ENCODE measurements around the gene KCNJ18.
"Not testable (repeated sequence)": the region's sequence is repeated elsewhere in the genome, so short reads cannot be mapped to it uniquely, and the experiment has no call there.

The KCNJ18 gene

GRCh38 chr17:21671437-21671836 lies 20.9 kb upstream of the KCNJ18 start:
- not testable (repeated sequence) for DNase-seq (ENCODE audit: low read depth)

- DNase-seq (ENCODE audit: low read depth) = not testable (repeated sequence)
These were observed 20.5 kb upstream of the KCNJ18 start for GRCh38 chr17:21671871-21672270.

GRCh38 chr17:21673451-21674241 lies 18.7 kb upstream of the KCNJ18 start:
- DNase-seq (ENCODE audit: low read depth) = not testable (repeated sequence)

GRCh38 chr17:21674242-21674731 lies 18.0 kb upstream of the KCNJ18 start:
- DNase-seq (ENCODE audit: low read depth) = no peak

- not testable (repeated sequence) for DNase-seq (ENCODE audit: low read depth)
These were observed 17.2 kb upstream of the KCNJ18 start for GRCh38 chr17:21674891-21675738.

- not testable (repeated sequence) for DNase-seq (ENCODE audit: low read depth)
These were observed 16.6 kb upstream of the KCNJ18 start for GRCh38 chr17:21675739-21676130.

- no peak for DNase-seq (ENCODE audit: low read depth)
These were observed 15.8 kb upstream of the KCNJ18 start for GRCh38 chr17:21676281-21677111.

- DNase-seq (ENCODE audit: low read depth) = no peak
These were observed 15.0 kb upstream of the KCNJ18 start for GRCh38 chr17:21677126-21677910.

- no peak for DNase-seq (ENCODE audit: low read depth)
These were observed 14.4 kb upstream of the KCNJ18 start for GRCh38 chr17:21677911-21678310.

- no peak for DNase-seq (ENCODE audit: low read depth)
These were observed 13.8 kb upstream of the KCNJ18 start for GRCh38 chr17:21678393-21679081.

- DNase-seq (ENCODE audit: low read depth) = no peak
These were observed 12.8 kb upstream of the KCNJ18 start for GRCh38 chr17:21679256-21680146.

- no peak for DNase-seq (ENCODE audit: low read depth)
These were observed 12.0 kb upstream of the KCNJ18 start for GRCh38 chr17:21680366-21680765.

- not testable (repeated sequence) for DNase-seq (ENCODE audit: low read depth)
These were observed 11.4 kb upstream of the KCNJ18 start for GRCh38 chr17:21680850-21681351.

GRCh38 chr17:21681576-21681975 lies 10.7 kb upstream of the KCNJ18 start:
- not testable (repeated sequence) for DNase-seq (ENCODE audit: low read depth)

GRCh38 chr17:21682130-21682529 lies 10.2 kb upstream of the KCNJ18 start:
- not testable (repeated sequence) for DNase-seq (ENCODE audit: low read depth)

GRCh38 chr17:21683142-21683712 lies 9.1 kb upstream of the KCNJ18 start:
- not testable (repeated sequence) for DNase-seq (ENCODE audit: low read depth)

GRCh38 chr17:21683897-21684296 lies 8.4 kb upstream of the KCNJ18 start:
- not testable (repeated sequence) for DNase-seq (ENCODE audit: low read depth)

GRCh38 chr17:21684384-21684783 lies 7.9 kb upstream of the KCNJ18 start:
- DNase-seq (ENCODE audit: low read depth) = not testable (repeated sequence)
